Measurements from ENCODE around the gene ACHE.
"Not testable (repeated sequence)": the region's sequence is repeated elsewhere in the genome, so short reads cannot be mapped to it uniquely, and the experiment has no call there.

ACHE gene

GRCh38 chr7:100919335-100919734 is 23.6 kb upstream of the ACHE start:
- H3K9me3 ChIP-seq (ENCODE audit: control insufficient read depth, insufficient read depth, low read length); H3K4me3 ChIP-seq (ENCODE audit: low read length); H3K4me1 ChIP-seq (ENCODE audit: control insufficient read depth, insufficient read depth, low read length); H3K27ac ChIP-seq (ENCODE audit: low read length); DNase-seq (ENCODE audit: low read depth, low spot score); H3K27me3 ChIP-seq (ENCODE audit: control insufficient read depth, insufficient read depth, low read length); H3K36me3 ChIP-seq (ENCODE audit: control insufficient read depth, insufficient read depth, low read length): not testable (repeated sequence)
- no CpG with 5 or more reads among the region's 5 CpGs for WGBS (ENCODE audit: insufficient coverage, insufficient read length)

GRCh38 chr7:100914879-100915447 is 19.3 kb upstream of the ACHE start:
- Histone ChIP-seq H3K36me3 (ENCODE audit: control insufficient read depth, insufficient read depth, low read length) (no peaks in the 10 kb centered on the region), H3K4me1 (ENCODE audit: control insufficient read depth, insufficient read depth, low read length) (no peaks in the 10 kb centered on the region), H3K9me3 (ENCODE audit: control insufficient read depth, insufficient read depth, low read length) (no peaks in the 10 kb centered on the region), H3K4me3 (ENCODE audit: low read length) (no peak overlapping the region), H3K27ac (ENCODE audit: low read length) (no peak overlapping the region), H3K27me3 (ENCODE audit: control insufficient read depth, insufficient read depth, low read length) (no peaks in the 10 kb centered on the region)
- WGBS (ENCODE audit: insufficient coverage, insufficient read length): no CpG with 5 or more reads among the region's 8 CpGs
- DNase-seq (ENCODE audit: low read depth, low spot score): no peak

- WGBS (ENCODE audit: insufficient coverage, insufficient read length): no CpG with 5 or more reads among the region's 15 CpGs
- no peaks in the 10 kb centered on the region for H3K36me3 ChIP-seq (ENCODE audit: control insufficient read depth, insufficient read depth, low read length)
- DNase-seq (ENCODE audit: low read depth, low spot score): no peak
Measured at GRCh38 chr7:100914208-100914878, 18.7 kb upstream of the ACHE start.

GRCh38 chr7:100911484-100911883 is 15.8 kb upstream of the ACHE start:
- no peak for DNase-seq (ENCODE audit: low read depth, low spot score)
- WGBS (ENCODE audit: insufficient coverage, insufficient read length): no CpG with 5 or more reads among the region's 3 CpGs
- H3K9me3 ChIP-seq (ENCODE audit: control insufficient read depth, insufficient read depth, low read length): no peaks in the 10 kb centered on the region
- no peak overlapping the region for H3K4me3 ChIP-seq (ENCODE audit: low read length)
- no peaks in the 10 kb centered on the region for H3K36me3 ChIP-seq (ENCODE audit: control insufficient read depth, insufficient read depth, low read length)
- no peaks in the 10 kb centered on the region for H3K27me3 ChIP-seq (ENCODE audit: control insufficient read depth, insufficient read depth, low read length)
- no peak overlapping the region for H3K27ac ChIP-seq (ENCODE audit: low read length)
- H3K4me1 ChIP-seq (ENCODE audit: control insufficient read depth, insufficient read depth, low read length): no peaks in the 10 kb centered on the region

More at GRCh38 chr7:100914208-100914878, 18.7 kb upstream of the ACHE start:
- Histone ChIP-seq H3K27me3 (ENCODE audit: control insufficient read depth, insufficient read depth, low read length) (no peaks in the 10 kb centered on the region), H3K9me3 (ENCODE audit: control insufficient read depth, insufficient read depth, low read length) (no peaks in the 10 kb centered on the region), H3K4me3 (ENCODE audit: low read length) (no peak overlapping the region), H3K4me1 (ENCODE audit: control insufficient read depth, insufficient read depth, low read length) (no peaks in the 10 kb centered on the region), H3K27ac (ENCODE audit: low read length) (no peak overlapping the region)

DNA sequence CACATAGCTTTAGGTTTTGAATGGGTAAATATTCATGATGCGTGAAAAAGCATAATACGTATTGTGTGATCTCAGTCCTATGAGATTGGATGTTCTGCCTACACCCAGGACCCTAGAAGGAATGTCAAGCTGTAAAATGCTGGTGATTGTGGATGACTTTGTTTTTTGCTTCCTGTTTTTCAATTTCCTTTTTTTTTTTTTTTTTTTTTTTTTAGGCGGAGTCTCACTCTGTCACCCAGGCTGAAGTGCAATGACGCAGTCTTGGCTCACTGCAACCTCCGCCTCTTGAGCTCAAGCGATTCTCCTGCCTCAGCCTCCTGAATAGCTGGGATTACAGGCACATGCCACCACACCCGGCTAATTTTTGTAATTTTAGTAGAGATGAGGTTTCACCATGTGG is 14.8 kb upstream of the ACHE start:
- not testable (repeated sequence) for H3K36me3 ChIP-seq (ENCODE audit: control insufficient read depth, insufficient read depth, low read length); H3K4me3 ChIP-seq (ENCODE audit: low read length); H3K4me1 ChIP-seq (ENCODE audit: control insufficient read depth, insufficient read depth, low read length); H3K27ac ChIP-seq (ENCODE audit: low read length); H3K27me3 ChIP-seq (ENCODE audit: control insufficient read depth, insufficient read depth, low read length); H3K9me3 ChIP-seq (ENCODE audit: control insufficient read depth, insufficient read depth, low read length); DNase-seq (ENCODE audit: low read depth, low spot score)
- no CpG with 5 or more reads among the region's 7 CpGs for WGBS (ENCODE audit: insufficient coverage, insufficient read length)

GRCh38 chr7:100908512-100908911 is 12.8 kb upstream of the ACHE start:
- no peak for DNase-seq (ENCODE audit: low read depth, low spot score)
- no peaks in the 10 kb centered on the region for H3K36me3 ChIP-seq (ENCODE audit: control insufficient read depth, insufficient read depth, low read length)
- no peaks in the 10 kb centered on the region for H3K4me1 ChIP-seq (ENCODE audit: control insufficient read depth, insufficient read depth, low read length)
- no peak overlapping the region for H3K27ac ChIP-seq (ENCODE audit: low read length)
- no peaks in the 10 kb centered on the region for H3K9me3 ChIP-seq (ENCODE audit: control insufficient read depth, insufficient read depth, low read length)
- H3K27me3 ChIP-seq (ENCODE audit: control insufficient read depth, insufficient read depth, low read length): no peaks in the 10 kb centered on the region
- WGBS (ENCODE audit: insufficient coverage, insufficient read length): no CpG with 5 or more reads among the region's 5 CpGs
- H3K4me3 ChIP-seq (ENCODE audit: low read length): no peak overlapping the region

DNA sequence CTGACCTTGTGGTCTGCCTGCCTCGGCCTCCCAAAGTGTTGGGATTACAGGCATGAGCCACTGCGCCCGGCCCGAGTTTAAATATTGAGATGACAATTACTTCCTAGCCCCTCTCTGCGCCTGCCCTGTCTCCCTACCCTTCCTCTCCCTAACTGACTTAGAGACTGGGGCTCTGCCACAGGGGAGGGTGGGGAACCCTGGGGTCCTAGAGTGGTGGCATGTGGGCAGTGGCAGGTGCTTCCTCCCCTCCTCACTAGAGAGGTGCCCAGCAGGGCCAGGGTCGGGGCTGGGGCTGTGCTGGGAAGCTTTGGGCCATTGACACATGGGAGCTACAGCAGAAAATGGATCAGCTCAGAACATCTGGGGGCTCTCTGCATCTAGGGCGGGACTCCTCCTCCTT is 7.0 kb upstream of the ACHE start:
- Histone ChIP-seq H3K36me3 (ENCODE audit: control insufficient read depth, insufficient read depth, low read length) (no peaks in the 10 kb centered on the region), H3K4me1 (ENCODE audit: control insufficient read depth, insufficient read depth, low read length) (no peaks in the 10 kb centered on the region), H3K9me3 (ENCODE audit: control insufficient read depth, insufficient read depth, low read length) (no peaks in the 10 kb centered on the region), H3K27ac (ENCODE audit: low read length) (no peak overlapping the region), H3K27me3 (ENCODE audit: control insufficient read depth, insufficient read depth, low read length) (no peaks in the 10 kb centered on the region), H3K4me3 (ENCODE audit: low read length) (no peak overlapping the region)
- DNase-seq (ENCODE audit: low read depth, low spot score): no peak
- WGBS (ENCODE audit: insufficient coverage, insufficient read length): no CpG with 5 or more reads among the region's 7 CpGs

DNA sequence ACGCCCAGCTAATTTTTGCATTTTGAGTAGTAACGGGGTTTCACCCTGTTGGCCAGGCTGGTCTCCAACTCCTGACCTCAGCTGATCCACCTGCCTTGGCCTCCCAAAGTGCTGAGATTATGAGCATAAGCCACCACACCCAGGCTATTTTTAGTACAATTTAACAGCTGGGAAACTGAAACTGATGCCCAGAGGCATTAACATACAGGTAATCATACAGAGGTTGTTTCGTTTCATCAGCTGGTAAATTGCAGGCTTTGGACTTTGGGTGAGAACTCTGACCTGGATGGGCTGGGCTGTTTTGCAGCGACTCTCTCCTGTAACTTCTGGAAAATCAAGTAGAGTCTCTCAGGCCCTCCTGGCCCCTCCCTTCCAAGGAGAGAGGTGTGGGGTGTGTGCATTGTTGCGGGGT is 6.2 kb upstream of the ACHE start:
- Histone ChIP-seq H3K9me3 (ENCODE audit: control insufficient read depth, insufficient read depth, low read length) (no peaks in the 10 kb centered on the region), H3K36me3 (ENCODE audit: control insufficient read depth, insufficient read depth, low read length) (no peaks in the 10 kb centered on the region), H3K4me1 (ENCODE audit: control insufficient read depth, insufficient read depth, low read length) (no peaks in the 10 kb centered on the region; the same call in 1 of the 2 replicates), H3K27ac (ENCODE audit: low read length) (no peak overlapping the region), H3K4me3 (ENCODE audit: low read length) (no peak overlapping the region), H3K27me3 (ENCODE audit: control insufficient read depth, insufficient read depth, low read length) (no peaks in the 10 kb centered on the region)
- WGBS (ENCODE audit: insufficient coverage, insufficient read length): no CpG with 5 or more reads among the region's 5 CpGs
- no peak for DNase-seq (ENCODE audit: low read depth, low spot score)

- Histone ChIP-seq H3K4me3 (ENCODE audit: low read length) (no peak overlapping the region), H3K27me3 (ENCODE audit: control insufficient read depth, insufficient read depth, low read length) (peaks cover 7% of the 10 kb centered on the region), H3K27ac (ENCODE audit: low read length) (no peak overlapping the region), H3K36me3 (ENCODE audit: control insufficient read depth, insufficient read depth, low read length) (no peaks in the 10 kb centered on the region), H3K9me3 (ENCODE audit: control insufficient read depth, insufficient read depth, low read length) (no peaks in the 10 kb centered on the region), H3K4me1 (ENCODE audit: control insufficient read depth, insufficient read depth, low read length) (peaks cover 5% of the 10 kb centered on the region; the same call in 1 of the 2 replicates)
- no peak for DNase-seq (ENCODE audit: low read depth, low spot score)
- WGBS (ENCODE audit: insufficient coverage, insufficient read length): no CpG with 5 or more reads among the region's 2 CpGs
Measured at GRCh38 chr7:100900978-100901377, 5.3 kb upstream of the ACHE start.

- no peaks in the 10 kb centered on the region for H3K36me3 ChIP-seq (ENCODE audit: control insufficient read depth, insufficient read depth, low read length)
- H3K4me1 ChIP-seq (ENCODE audit: control insufficient read depth, insufficient read depth, low read length): peaks cover 5% of the 10 kb centered on the region; the same call in 1 of the 2 replicates
- H3K27ac ChIP-seq (ENCODE audit: low read length): no peak overlapping the region
- H3K4me3 ChIP-seq (ENCODE audit: low read length): no peak overlapping the region
- H3K9me3 ChIP-seq (ENCODE audit: control insufficient read depth, insufficient read depth, low read length): no peaks in the 10 kb centered on the region
- WGBS (ENCODE audit: insufficient coverage, insufficient read length): no CpG with 5 or more reads among the region's 5 CpGs
- no peak for DNase-seq (ENCODE audit: low read depth, low spot score)
- peaks cover 8% of the 10 kb centered on the region for H3K27me3 ChIP-seq (ENCODE audit: control insufficient read depth, insufficient read depth, low read length)
Measured at GRCh38 chr7:100899432-100899831, 3.7 kb upstream of the ACHE start.
